ENCODE data around the gene SGCD.
"Not testable (repeated sequence)": the region's sequence is repeated elsewhere in the genome, so short reads cannot be mapped to it uniquely, and the experiment has no call there.

SGCD gene

DNA sequence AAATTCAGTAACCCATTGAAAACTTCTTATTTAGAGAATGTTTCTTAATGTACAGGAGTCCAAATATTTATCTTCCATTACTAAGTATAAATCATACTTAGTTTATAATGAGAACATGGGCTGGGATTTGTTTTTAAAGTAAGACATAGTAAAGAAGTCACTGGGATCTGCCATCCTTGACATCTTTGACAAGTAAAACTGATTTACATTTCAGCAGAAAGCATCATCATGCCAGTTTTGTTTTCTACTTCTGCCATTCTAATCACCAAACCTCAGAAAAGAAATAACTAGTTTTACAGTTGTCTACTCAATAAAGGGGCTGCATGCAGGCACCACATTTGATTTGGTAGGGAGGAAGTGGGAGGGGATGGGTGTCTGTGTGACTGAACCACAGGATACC, 301.5 kb downstream of the SGCD start:
- no peak for DNase-seq (ENCODE audit: low spot score)

- no peak for DNase-seq (ENCODE audit: low spot score)
These were observed 304.0 kb downstream of the SGCD start for GRCh38 chr5:156631005-156631404.

DNA sequence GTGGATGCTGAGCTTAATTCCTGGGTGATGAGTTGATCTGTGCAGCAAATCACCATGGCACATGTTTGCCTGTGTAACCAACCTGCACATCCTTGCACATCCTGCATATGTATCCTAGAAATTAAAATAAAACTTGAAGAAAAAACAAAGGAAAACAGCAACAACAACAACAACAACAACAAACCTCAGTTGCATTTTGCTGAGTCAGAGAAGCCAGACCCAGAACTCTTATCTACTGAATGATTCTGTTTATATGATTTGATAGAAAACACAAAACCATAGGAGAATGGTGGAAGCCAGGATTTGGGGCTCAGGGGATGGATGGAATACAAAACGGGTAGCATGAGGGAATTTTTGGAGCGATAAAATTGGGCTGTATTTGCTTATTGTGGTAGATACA, 307.3 kb downstream of the SGCD start:
- DNase-seq (ENCODE audit: low spot score) = no peak

GRCh38 chr5:156640691-156641241, 313.8 kb downstream of the SGCD start:
- DNase-seq (ENCODE audit: low spot score) = no peak

DNA sequence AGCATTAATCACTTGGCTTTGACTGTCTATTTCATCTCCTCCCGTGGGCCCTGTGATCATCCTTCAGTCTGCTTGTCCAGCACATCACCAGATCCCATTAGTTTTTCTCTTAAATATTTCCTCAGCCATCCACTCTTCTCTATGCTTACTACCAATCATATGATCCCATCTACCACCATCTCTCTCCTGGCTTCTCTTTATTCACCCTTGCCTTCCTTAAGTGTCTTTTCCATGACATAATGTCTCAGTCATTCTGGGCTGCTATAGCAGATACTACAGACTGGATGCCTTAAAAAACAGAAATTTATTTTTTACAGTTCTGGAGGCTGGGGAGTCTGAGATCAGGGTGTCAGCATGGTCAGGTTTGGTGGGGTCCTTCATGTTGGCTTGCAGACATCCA, 314.7 kb downstream of the SGCD start:
- DNase-seq (ENCODE audit: low spot score) = no peak

GRCh38 chr5:156647034-156647451, 320.1 kb downstream of the SGCD start:
- DNase-seq (ENCODE audit: low spot score) = no peak

DNA sequence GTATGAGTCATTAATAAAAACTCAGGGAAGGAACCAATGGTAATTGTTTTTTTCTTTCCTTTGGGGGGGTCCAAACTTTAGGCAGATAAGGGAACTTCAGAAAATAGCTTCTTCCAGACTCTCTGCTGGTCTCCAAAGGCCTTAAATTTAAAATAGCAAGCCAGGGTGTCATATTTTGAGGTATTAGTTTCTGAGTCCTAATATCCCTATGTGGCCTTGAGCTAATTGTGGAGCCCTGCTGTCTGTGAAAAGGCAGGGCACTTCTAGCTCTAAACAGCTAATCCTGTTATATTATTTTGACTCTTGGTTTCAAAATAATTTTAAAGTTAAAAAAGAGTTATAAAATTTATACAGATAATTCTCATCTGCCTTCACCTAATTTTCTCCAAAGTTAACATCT, 327.5 kb downstream of the SGCD start:
- no peak for DNase-seq (ENCODE audit: low spot score)

DNA sequence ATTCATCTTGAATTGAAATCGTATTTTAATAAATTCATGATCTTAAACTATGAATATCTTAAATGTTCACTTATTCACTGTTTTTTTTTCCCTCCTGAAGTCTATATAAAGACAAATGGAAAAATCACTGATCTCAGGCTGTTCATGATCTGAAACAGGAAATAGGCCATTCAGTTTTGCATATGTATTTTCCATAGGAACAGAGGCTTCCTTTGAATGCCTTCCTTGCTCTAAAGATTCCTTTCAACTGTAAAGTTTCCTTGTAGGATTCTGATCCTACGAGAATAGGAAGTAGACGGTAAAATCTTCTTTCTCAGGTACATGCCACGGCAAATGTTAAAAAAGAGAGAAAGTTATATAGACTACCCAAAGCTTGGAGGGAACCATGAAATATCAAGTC, 328.8 kb downstream of the SGCD start:
- no peak for DNase-seq (ENCODE audit: low spot score)

- DNase-seq (ENCODE audit: low spot score) = not testable (repeated sequence)
These were observed 337.9 kb downstream of the SGCD start for GRCh38 chr5:156664832-156665231.

- not testable (repeated sequence) for DNase-seq (ENCODE audit: low spot score)
These were observed 339.7 kb downstream of the SGCD start for GRCh38 chr5:156666686-156667085.

- DNase-seq (ENCODE audit: low spot score) = no peak
These were observed 340.7 kb downstream of the SGCD start for GRCh38 chr5:156667616-156668015.

GRCh38 chr5:156669416-156669815, 342.5 kb downstream of the SGCD start:
- DNase-seq (ENCODE audit: low spot score) = no peak

- DNase-seq (ENCODE audit: low spot score) = no peak
These were observed 343.7 kb downstream of the SGCD start for GRCh38 chr5:156670615-156671014.

GRCh38 chr5:156675395-156675794, 348.4 kb downstream of the SGCD start:
- DNase-seq (ENCODE audit: low spot score) = no peak

DNA sequence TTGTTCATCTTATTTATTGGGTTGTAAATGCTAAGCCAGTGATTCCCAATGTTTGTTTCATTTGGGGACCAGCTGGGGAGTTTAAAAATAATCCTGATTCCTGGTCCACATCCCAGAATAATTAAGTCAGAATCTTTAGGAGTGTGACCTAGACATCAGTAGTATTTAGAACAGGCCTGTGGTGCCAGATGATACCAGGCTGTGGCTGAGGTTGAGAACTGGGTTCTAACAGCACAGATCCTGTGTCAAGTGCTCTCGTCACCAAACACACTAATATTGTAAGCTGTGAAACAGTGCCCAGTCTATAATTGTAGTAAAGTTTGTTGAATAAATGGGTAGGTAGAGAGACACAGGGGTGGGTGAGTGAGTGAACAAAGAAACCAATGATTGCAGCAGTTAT, 351.0 kb downstream of the SGCD start:
- DNase-seq (ENCODE audit: low spot score) = no peak

DNA sequence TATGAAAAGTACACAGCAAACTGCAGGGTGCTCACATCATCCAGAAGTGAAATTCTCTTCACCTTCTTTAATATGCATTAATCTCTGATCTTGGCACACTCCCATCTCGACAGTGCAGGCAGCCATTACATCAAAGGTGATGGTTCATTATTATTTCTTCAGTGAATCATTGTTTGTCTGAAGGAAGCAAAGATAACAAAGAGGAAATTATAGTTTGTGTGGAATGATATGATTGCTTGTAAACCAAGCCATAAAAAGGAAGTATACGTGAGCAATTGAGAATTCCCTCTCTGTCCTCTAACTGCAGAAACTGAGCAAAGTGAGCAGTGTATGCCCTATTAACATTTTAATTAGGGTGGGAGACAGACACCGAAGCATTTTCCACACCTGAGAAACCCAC, 351.5 kb downstream of the SGCD start:
- no peak for DNase-seq (ENCODE audit: low spot score)

- no peak for DNase-seq (ENCODE audit: low spot score)
These were observed 353.9 kb downstream of the SGCD start for GRCh38 chr5:156680831-156681230.

DNA sequence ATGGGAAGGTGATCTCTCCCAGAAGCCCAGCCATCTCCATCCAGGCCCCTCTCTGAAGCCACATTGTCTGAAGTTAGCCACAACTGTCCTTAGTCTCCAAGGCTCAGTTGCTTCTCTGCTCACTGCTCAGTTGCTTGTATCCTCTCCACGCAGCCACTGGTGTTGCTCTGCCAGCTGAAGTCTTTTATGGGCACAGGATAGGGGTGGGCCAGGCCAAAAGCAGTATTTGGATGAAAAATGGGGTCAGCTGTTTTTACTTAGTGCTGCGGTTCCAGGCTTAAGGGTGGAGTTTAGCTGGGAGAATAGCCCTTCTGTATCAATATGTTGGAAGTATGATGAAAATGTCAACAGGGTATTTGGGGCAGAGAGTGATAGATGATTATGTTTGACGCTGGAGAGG, 354.3 kb downstream of the SGCD start:
- no peak for DNase-seq (ENCODE audit: low spot score)

DNA sequence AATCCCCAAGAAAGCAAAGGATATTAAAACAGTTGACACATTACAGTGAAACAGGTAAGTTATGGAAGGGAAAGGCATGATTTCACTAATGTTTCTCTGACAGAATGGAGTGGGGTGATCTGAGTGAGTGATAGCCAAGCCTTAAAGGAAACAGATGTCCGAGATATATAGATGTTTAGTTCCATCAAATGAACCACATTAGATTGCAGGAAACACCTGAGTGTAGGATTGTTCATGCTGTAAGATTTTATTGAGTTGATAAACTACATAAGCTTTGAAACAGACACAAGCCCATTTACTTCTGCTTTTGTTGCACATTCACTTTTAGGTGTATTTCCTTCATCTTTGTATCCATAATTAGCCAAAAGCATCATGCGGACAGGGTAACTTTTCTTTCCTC, 356.0 kb downstream of the SGCD start:
- no peak for DNase-seq (ENCODE audit: low spot score)

DNA sequence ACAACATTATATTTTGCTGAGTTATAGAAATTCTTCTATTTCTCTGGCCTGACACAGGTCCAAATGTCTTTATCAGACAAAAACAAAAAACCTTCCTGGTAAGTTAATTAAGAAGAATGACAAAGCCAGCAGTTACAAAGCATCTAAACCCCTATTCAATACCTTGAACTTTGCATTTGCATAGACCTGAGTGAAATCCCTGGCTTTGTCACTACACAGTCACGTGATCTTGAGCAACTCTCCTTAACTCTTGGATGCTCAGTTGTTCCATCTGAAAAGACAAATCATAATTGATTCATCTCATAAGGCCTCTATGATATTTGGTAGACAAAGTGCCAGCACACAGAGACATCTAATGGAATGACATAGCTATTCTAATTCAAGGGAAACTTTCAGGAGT, 356.5 kb downstream of the SGCD start:
- DNase-seq (ENCODE audit: low spot score) = no peak

DNA sequence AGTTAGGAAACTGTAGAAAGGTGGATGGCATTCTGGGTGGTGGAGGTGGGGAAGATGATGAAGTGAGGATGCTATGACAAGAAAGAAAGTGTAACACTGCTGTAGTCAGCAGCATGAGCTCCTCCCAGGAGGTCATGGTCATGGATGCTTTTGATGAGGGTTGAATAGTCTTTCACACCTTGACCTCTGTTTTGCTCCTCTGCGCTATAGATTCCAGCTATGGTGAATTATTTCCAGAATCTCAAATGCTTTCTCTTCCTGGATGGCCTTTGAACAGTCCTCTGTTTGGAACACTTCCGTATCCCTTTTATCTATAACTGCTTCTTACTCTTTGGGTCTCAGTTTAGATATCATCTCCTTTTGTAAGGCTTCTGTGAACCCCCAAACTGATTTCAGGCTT, 357.3 kb downstream of the SGCD start:
- no peak for DNase-seq (ENCODE audit: low spot score)

GRCh38 chr5:156685481-156685880, 358.5 kb downstream of the SGCD start:
- DNase-seq (ENCODE audit: low spot score) = peak; percentile 65

- peak; percentile 46 for DNase-seq (ENCODE audit: low spot score)
These were observed 359.4 kb downstream of the SGCD start for GRCh38 chr5:156686380-156686779.

DNA sequence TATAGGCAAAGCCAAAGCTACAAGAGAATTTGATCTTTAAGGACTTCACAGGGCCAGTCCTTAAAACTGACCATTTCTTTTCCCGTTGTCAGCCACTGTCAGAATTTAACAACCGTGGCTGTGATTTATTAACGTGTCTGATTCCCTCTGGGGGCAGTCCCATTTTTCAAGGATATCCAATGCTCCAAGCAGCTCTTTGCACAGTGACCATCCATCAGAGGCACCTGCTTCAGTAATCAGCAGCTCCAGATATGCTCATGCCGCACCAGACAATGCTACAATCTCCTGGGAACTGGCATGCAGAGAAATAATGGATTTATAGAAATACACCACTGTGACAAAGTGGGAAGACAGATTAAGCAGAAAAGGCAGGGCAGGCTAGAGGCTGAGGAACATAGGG, 359.8 kb downstream of the SGCD start:
- DNase-seq (ENCODE audit: low spot score) = no peak

DNA sequence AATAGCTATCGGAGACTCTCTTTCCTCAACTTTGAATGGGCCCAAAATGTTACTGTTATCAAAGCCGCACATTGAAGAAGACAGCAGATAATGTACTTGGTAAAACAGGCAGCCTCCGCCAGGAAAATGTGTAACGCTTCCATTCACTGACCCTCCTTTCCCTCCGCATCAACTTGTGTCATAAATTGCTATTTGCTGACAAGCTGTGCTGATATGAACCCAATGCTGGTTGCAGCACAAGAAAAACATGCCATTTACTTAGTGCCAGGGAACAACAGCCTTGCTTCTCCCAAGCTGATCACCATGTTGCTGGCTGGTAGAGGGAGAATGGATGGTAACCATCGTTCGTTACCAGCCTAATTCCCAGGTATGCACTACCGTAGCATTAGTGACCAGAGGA, 360.6 kb downstream of the SGCD start:
- DNase-seq (ENCODE audit: low spot score) = no peak

Measured in pons (tissue), 1 donor.